Stimulated activated CD4-positive, alpha-beta T cell treated with anti-CD3 and anti-CD28 coated beads, Interleukin-1b, Interleukin-23, amount 100 ng/mL, for 1 hour (primary cell): ENCODE results near the gene CYP51A1.
"Not testable (repeated sequence)": the region's sequence is repeated elsewhere in the genome, so short reads cannot be mapped to it uniquely, and the experiment has no call there.

Experiments
- DNase-seq, 2 donors: peaks; one replicate each; pipeline ENCODE4 v3.0.0-alpha.2; 2020; ENCODE audit warnings: low read depth in 2 of 2

Gene CYP51A1

GRCh38 chr7:92131093-92131492 is 3.2 kb downstream of the CYP51A1 start:
- DNase-seq: no peak

DNA sequence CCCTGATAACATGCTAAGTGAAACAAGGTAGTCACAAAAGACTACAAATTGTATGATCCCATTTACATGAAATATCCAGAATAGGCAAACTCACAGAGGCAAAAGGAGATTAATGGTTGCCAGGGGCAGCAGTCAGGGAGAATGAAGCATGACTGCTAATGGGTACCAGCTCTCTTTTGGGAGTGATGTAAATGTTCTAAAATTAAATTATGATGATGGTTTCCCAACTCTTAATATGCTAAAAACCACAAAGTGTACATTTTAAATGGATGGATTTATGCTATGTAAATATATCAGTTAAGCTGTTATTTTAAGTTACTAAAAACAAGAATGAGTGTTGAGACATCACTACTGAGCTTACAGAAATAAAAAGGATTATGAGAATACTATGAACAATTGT is 12.6 kb downstream of the CYP51A1 start:
- no peak for DNase-seq

GRCh38 chr7:92119213-92119759 is 15.0 kb downstream of the CYP51A1 start:
- no peak for DNase-seq

DNA sequence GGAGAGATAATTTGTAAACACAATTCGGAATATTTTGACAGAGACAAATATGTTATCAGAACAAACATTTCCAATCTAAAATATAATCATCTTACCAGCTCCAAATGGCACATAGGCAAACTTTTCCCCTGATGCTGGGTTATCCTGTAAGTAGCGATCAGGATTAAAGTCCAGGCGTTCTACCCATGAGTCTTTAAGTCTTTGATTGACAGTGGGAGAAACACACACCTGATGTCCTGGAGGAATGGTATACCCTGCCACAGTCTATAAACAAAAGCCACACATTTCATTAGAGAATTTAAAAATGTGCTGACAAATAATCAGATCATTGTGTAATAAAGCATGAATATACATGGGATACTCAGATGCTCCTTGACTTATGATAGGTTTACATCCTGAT is 17.3 kb downstream of the CYP51A1 start:
- no peak for DNase-seq

DNA sequence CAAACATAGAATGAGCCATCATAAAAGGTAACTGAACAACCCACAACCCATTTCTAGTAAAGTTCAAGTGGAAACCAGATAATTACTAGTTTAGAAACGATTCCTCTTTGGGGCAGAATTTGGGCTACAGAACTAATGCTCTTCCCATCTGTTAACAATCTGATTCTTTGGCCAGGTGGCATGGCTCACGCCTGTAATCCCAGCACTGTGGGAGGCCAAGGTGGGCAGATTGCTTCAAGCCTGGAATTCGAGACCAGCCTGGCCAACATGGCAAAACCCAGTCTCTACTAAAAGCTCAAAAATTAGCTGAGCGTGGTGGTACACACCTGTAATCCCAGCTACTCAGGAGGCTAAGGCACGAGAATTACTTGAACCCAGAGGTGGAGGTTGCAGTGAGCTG is 18.5 kb downstream of the CYP51A1 start:
- DNase-seq: no peak

GRCh38 chr7:92110857-92111256 is 23.4 kb downstream of the CYP51A1 start:
- DNase-seq: no peak

- no peak for DNase-seq
Measured at GRCh38 chr7:92108821-92109220, 25.5 kb downstream of the CYP51A1 start.

GRCh38 chr7:92102862-92103261 is 31.4 kb downstream of the CYP51A1 start:
- DNase-seq: not testable (repeated sequence)

- no peak for DNase-seq
Measured at GRCh38 chr7:92100534-92100933, 33.7 kb downstream of the CYP51A1 start.

DNA sequence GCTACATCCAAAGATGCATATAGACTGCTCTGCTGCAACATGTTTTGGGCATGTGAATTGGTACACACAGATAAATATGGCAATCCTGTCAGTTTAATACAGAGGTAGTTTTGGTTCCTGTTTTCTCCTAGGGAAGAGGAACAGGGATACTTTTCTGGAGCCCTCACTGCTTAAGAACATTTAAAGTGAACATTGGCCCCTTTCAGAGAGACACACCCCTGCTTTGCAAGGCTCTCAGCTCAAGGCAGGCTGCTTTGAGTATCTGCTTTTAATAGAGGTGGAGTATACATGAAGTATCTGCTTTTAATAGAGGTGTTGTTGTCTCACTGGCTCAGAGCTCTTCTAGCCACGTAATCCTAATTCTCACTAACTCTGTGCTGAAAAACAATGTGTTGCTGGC is 38.9 kb downstream of the CYP51A1 start:
- no peak for DNase-seq

- no peak for DNase-seq
Measured at GRCh38 chr7:92092210-92092609, 42.1 kb downstream of the CYP51A1 start.

- DNase-seq: no peak
Measured at GRCh38 chr7:92088266-92088665, 46.0 kb downstream of the CYP51A1 start.

DNA sequence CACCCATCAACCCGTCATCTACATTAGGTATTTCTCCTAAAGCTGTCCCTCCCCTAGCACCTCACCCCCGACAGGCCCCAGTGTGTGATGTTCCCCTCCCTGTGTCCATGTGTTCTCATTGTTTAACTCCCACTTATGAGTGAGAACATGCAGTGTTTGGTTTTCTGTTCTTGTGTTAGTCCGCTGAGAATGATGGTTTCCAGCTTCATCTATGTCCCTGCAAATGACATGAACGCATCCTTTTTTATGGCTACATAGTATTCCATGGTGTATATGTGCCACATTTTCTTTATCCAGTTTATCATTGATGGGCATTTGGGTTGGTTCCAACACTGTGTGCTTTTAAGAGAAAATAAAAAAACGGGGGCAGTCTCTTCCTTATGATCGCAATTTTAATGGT is 50.4 kb downstream of the CYP51A1 start:
- DNase-seq: not testable (repeated sequence)

DNA sequence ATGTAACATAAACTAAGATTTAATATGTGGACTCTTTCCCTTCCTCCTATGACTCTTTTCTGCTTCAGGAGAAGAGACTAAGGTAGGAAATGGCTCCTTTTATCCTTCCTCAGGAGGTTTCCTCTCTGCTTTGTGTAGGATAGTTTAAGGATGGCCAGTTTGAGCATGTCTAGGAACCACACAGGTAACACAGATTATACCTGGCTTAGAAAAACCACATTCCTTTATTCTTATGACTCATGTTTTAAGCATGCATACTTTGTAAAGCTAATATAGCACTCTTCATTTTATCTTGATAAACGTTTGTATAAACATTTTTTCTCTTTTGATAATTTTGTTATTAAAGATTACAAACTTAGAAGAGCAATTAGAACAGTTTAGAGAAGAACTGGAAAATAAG is 57.8 kb downstream of the CYP51A1 start:
- DNase-seq: no peak

- no peak for DNase-seq
Measured at GRCh38 chr7:92075455-92076158, 58.7 kb downstream of the CYP51A1 start.

GRCh38 chr7:92072708-92073107 is 61.6 kb downstream of the CYP51A1 start:
- DNase-seq: no peak

DNA sequence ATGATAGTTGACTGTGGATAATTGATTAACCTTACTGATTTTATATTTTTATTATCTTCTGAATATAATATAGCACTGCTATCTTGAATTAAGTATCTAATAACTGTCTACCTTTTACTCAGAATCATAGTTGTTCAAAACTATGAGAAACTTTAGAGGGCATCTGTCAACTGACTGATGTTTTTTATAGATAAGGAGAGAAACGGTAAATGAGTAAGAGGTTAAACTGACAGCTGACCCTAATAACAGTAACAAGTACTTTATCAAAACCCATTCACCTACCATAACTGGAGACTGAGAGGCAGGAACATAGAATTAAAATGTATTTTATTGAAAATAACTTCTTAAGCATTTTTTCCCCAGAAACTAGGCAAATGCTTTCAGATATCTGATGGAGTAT is 62.2 kb downstream of the CYP51A1 start:
- no peak for DNase-seq

DNA sequence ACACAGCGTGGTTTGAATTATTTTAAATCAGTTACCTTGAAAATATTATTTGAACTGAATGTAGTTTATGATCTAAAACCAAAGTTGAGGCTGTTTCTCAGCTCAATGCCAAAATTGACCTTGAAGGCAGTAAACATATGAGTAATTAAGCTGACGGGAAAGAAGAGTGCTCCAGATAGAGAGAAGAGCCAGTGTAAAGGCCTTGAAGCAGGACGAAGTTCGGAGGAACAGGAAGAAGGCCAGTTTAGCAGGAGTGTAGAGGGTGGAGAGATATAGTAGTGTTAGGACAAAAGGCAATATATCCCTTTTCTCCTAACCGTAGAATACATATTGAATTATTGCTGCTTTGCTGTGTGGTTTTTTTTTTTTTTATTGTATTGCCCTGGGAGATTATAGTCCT is 63.2 kb downstream of the CYP51A1 start:
- DNase-seq: no peak

GRCh38 chr7:92064438-92065029 is 69.7 kb downstream of the CYP51A1 start:
- no peak for DNase-seq
